ENCODE results near the gene SEMA3G.

The SEMA3G gene

DNA sequence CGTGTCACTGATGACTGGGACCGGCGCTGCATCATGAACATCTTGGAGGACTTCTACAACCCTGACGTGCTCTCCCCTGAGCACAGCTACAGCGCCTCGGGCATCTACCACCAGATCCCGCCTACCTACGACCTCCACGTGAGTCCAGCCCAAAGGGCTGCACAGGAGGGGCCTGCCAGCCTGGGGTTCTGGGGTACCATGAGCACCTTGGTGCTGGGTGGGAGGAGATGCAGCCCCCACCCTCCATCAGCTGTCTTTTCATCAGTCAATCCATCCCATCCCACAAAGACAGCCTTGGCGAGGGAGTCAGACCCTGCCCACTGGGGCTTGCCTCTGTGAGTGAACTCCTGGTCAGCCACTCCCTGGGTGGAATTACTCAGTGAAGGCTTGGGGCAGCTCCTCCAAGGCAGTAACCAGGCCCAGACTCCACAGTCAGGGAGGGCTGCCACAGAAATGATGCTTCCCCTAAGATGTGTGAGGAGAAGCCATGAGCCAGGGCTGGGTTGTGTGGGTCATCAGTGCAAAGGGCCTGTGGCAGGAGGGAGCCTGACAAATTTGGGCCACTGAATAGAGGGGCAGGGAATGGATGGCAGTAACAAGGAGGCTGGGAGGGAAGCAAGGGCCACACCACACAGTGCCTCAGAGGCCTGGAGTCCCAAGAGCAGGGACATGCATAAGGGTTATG lies 47.9 kb downstream of the SEMA3G start:
- no peak for DNase-seq (ENCODE audit: low spot score)

DNA sequence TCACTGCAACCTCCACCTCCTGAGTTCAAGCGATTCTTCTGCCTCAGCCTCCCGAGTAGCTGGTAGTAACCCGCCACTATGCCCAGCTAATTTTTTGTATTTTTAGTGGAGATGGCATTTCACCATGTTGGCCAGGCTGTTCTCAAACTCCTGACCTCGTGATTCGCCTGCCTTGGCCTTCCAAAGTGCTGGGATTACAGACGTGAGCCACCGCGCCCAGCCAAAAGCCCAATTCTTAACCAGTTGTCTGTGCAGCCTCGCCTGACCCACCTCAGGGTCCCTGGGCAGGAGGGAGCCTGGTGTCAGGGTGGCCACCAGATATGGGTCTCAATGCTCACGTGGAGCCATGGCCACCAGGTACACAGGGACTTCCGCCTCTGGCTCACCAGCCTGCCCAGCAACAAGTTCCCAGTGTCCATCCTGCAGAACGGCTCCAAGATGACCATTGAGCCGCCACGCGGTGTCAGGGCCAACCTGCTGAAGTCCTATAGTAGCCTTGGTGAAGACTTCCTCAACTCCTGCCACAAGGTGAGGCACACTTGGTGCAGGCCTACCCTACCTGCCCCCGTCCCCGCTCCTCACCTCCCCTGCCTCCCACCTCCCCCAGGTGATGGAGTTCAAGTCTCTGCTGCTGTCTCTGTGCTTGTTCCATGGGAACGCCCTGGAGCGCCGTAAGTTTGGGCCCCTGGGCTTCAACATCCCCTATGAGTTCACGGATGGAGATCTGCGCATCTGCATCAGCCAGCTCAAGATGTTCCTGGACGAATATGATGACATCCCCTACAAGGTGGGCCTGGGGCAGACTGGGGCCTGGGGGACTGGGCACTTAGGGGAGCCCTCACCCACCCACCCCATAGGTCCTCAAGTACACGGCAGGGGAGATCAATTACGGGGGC lies 48.6 kb downstream of the SEMA3G start:
- no peak for DNase-seq (ENCODE audit: low spot score)

DNA sequence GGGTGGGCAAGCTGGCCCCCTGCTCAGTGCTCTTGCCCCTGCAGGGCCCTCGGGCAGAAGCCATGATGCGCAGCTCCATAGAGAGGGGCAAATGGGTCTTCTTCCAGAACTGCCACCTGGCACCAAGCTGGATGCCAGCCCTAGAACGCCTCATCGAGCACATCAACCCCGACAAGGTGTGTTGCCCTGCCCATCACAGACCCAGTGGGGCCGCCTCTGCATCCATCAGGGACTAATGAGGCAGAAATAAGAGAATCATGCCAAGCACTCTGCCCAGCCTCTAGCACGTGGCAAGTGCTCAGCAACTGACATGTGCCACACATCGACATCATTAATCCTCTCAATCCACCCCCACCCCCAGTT lies 49.4 kb downstream of the SEMA3G start:
- no peak for DNase-seq (ENCODE audit: low spot score)

DNA sequence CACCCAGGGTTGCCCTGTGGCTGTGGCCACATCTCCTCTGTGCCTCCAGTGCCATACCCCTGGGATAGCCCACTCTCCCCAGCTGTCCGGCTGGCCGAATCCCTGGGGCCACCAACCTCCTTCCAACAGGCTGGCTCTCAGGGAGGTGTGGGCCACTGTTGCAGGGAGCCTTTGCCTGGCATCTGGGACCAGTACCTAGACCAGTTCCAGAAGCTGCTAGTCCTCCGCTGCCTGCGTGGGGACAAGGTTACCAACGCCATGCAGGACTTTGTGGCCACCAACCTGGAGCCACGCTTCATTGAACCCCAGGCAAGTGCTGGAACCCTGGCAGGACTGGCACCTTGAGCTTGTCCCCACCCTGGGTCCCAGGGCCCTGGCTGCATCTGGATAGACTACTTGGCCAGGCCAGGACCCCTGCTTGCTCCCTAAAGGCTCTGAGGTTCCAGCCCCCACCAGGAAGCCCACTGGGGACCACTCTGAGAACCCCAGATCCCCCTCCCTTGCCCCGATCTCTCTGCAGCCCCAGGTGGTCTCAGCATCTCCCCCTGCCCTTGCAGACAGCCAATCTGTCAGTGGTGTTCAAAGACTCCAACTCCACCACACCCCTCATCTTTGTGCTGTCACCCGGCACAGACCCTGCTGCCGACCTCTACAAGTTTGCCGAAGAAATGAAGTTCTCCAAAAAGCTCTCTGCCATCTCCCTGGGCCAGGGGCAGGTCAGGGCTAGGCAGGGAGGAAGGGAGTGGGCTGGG lies 50.0 kb downstream of the SEMA3G start:
- no peak for DNase-seq (ENCODE audit: low spot score)

DNA sequence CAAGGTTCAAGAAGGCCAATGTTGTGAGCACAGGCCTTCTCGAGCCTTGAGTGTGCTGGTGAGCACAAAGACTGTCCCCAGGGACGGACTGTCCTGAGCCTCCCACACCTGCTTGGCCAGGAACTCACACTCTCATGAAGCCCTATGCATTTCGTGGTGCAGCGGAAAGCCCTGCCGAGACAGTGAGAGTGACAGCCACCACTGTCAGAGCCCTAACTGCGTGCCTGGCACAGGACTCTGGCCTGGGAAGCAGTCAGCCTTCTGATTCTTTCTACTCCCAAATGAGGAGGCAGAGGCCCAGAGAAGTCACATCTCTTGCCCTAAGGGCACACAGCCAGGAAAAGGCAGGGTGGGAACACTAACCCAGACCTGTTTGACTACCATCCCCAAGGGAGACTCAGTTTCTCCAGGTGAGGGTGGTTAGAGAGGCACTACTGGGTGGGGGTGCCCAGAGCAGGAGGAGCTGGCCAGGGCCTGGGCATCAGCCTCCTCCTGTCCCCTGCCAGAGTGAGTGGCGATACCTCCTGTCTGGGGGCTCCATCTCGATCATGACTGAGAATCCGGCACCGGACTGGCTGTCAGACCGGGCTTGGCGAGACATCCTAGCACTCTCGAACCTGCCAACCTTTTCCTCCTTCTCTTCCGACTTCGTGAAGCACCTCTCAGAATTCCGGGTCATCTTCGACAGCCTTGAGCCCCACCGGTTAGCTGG lies 50.8 kb downstream of the SEMA3G start:
- no peak for DNase-seq (ENCODE audit: low spot score)

DNA sequence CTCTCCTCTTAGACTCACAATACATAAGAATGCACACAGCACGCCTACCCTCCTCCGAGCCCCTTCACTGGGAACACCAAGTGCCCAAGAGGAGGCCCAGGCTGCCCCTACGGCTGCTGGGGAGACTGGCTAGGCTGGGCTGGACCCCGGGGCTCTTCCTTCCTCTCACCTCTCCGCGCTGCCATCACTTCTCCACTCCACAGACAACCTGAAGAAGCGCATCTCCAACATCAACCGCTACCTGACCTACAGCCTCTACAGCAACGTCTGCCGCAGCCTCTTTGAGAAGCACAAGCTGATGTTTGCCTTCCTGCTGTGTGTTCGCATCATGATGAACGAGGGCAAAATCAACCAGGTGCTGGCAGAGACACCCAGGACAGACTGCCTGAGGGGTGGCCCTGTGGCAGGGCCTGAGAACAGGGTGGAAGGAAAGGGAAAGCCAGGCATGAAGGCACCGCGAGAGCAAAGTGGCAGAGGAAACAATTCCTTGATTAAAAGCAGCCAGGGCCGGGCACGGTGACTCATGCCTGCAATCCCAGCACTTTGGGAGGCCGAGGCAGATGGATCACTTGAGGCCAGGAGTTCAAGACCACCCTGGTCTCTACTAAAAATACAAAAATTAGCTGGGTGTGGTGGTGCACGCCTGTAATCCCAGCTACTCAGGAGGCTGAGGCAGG lies 51.6 kb downstream of the SEMA3G start:
- DNase-seq (ENCODE audit: low spot score): no peak

DNA sequence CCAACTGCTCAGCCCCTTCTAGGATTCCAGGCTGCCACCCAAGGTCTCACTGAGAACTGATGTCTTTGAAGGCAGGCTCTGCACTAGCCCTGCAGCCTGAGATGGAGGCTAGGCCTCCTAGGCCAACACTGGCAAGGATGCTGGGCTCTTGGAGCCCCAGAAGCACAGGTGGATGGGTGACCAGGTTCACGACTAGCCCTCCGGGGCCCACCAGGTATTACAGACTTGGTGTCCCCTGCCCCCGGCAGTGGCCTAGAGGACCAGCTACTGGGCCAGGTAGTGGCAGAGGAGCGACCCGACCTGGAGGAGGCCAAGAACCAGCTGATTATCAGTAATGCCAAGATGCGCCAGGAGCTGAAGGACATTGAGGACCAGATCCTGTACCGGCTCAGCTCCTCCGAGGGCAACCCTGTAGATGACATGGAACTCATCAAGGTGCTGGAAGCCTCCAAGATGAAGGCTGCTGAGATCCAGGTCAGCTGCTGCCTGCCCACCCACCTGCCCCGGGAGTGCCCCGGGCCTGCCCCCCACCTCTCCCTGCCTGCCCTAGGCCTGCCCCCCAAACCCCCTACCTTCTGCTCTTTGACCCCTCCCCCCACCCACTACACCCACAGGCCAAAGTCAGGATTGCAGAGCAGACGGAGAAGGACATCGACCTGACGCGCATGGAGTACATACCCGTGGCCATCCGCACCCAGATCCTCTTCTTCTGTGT lies 52.5 kb downstream of the SEMA3G start:
- no peak for DNase-seq (ENCODE audit: low spot score)

DNA sequence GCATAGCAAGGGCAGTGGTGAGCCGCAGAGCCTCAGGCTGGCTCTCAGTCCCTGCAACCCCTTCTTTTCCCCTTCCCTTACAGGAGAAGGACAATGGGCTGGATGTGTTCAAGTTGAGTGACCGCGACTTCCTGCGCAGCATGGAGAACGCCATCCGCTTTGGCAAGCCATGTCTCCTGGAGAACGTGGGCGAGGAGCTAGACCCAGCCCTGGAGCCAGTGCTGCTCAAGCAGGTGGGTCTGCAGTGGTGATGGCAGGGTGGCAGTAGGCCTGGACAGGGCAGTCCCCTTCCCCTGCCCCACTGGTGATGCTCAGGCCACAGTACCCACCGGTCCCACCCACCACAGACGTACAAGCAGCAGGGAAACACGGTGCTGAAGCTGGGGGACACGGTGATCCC lies 53.8 kb downstream of the SEMA3G start:
- DNase-seq (ENCODE audit: low spot score): no peak

DNA sequence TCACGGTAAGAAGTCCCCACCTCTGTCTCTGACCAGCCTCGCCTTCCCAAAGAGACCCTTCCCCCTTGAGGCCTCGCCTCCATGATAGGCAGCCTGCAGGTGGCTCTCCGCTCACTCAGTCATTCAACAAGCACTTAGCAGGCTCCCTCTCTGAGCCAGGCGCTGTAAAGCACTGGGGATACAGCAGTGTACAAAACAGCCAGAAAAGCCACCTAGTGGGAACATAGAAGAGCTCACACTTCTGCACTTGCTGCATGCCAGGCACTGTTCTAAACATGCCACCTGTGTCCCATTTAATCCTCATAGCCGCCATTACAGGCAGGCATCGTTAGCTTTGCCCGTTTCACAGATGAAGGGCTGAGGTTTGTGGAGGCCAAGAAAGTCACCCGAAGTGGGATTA lies 56.0 kb downstream of the SEMA3G start:
- no peak for DNase-seq (ENCODE audit: low spot score)

DNA sequence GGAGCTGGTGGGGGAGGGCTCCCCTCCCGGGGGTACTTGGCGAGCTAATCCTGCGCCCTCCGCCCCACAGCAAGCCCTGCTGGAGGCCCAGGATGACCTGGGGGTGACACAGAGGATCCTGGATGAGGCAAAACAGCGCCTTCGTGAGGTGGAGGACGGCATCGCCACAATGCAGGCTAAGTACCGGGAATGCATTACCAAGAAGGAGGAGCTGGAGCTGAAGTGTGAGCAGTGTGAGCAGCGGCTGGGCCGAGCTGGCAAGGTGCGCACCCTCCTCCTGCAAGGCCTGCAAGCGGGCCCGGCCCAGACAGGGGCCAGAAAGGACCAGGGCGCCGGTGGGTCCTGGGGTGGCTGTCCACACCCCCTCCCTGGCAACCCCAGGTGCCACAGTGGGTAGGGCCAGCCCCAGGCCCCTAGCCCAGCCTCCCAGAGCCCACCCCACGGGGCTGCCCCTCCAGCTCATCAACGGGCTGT lies 56.5 kb downstream of the SEMA3G start:
- DNase-seq (ENCODE audit: low spot score): no peak

DNA sequence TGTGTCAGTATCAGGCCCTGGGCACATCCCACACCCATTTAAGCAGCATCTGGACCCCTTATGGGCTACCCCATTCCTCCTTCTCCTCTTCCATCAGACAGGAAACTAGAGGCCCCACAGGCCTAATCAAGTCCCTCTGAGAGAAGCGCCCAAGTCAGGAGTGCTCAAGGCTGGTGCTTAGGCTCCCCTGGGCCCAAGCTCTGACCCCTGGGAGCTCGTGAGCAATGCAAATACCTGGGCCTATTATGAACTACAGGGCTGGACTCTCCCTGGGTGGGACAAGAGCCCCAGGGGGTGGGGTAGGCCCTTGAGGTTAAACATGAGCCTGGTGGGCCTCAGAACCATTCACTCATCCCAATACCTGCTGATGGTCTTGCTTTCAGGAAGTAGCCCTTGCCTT lies 57.4 kb downstream of the SEMA3G start:
- no peak for DNase-seq (ENCODE audit: low spot score)

DNA sequence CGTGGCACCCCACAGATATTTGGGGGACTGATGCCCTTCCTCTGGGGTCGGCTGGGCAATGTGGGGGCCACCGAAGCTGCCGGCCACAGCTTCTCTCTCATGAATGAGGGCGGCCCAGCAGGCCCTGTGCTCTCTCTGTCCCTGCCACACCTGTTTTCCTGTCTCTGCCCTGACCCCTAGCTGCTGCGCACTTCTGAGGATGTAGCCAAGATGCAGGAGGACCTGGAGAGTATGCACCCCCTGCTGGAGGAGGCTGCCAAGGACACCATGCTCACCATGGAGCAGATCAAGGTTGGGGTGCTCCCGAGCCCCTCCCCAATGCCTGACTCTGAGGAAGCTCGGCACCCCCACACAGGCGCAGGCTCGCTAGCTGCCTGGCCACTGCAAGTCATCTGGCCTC lies 59.7 kb downstream of the SEMA3G start:
- peak; percentile 79 for DNase-seq (ENCODE audit: low spot score)

DNA sequence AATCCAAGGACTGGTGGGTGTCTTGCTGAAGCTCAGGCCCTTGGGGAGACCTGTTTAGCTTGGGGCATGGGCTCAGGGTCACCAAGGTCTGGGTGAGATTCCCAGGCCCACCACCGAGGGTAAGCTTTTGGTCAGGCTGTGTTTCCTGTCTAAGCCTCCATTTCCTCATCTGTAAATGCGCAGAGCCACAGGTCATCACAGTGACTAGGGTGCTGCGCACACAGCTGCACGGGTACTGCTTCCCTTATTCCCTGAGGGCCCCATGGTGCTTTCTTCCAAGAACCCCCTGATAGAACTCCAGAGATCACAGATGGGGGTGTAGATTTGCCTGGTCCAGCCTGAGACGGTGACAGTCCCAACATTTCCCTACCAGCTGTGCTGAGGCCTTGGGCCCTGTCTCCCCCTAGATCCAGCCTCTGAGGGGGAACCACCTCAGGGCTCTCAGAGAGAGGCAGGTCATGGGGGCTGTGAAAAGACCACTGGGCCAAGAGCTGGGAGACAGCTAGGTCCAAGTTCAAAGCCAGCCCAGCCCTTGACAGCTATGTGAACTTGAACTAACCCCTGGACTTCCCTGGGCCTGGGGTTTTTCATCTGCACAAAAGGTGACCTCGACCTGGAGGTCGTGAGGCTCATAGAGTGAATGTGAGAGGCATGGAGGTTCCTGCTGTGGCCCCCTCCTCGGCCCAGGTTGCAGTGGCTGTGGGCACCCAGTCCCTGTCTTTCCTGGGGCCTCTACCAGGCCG lies 60.7 kb downstream of the SEMA3G start:
- DNase-seq (ENCODE audit: low spot score): no peak

DNA sequence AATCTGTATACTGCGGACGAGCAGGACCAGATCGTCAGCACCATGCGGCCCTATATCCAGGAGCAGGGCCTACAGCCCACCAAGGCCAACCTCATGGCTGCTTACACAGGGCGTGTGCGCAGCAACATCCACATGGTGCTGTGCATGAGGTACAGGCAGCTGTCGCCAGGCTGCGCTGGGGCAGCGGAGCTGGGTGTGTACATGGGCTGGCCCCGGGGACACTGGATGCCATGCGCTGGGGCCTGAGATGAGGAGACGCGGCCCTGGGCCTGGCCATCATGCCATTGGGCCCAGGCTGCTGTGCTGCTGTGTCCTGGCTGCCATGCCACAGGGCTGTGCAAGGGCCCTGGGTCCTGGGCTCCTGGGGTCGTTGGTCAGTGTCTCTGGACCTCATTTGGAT lies 61.5 kb downstream of the SEMA3G start:
- no peak for DNase-seq (ENCODE audit: low spot score)
